PC-9 (cell line): ENCODE results near the gene SYCN.
A peak's percentile ranks its signal among the peaks of the same experiment; 100 is the strongest.

ENCODE experiments used
- CTCF ChIP-seq: fragments of 200-600 bp; sonication (generic); conservative IDR thresholded peaks from 2 replicates; pipeline ENCODE4 v1.6.1; 2017; ENCODE audit warnings: mixed run types, antibody characterized with exemption, mild to moderate bottlenecking, moderate library complexity
- EZH2 ChIP-seq: fragments of 200-600 bp; sonication (generic); IDR thresholded peaks from 2 replicates; pipeline ENCODE4 v1.8.0; 2017; ENCODE audit warnings: antibody characterized with exemption, low read depth

DNA sequence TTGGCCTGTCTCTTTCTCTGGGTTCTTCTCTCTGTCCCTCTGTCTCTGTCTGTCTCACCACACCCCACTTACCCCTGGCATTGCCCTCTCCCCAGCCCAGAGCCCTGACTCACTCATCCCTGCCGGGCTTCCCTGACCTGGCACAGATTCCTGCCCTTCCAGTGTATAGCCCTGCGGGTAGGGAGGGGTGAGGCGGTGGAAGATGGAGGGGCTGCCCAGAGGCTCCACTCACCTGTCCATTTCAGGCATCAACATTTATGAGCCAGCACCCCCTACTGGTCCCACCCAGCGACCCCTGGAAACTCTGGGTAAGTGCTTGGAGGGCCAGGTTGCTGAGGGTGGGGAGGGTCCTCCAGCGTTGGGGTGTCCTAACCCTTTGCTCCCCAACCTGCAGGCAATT lies 6.3 kb downstream of the SYCN start:
- TF ChIP-seq CTCF: peak; percentile 53
- no peak for TF ChIP-seq EZH2
